HepG2 (cell line): ENCODE results near the gene PRKG1. TPM values are rescaled to one million over a fixed set of nuclear protein-coding genes. Genes with fewer than 3 reads are reported as not detected.

Source experiments
- ATAC-seq: fragments of 200-7000 bp; cut with Tn5 transposase; 3 replicates; pipeline ENCODE4 v1.9.1; 2020; ENCODE audit warnings: mild to moderate bottlenecking, moderate library complexity
- BruUV-seq: library from RNA; stranded (reverse); fragments of 400-500 nt; replicated peaks from 2 replicates; lab custom pipeline; 2021; lab: Mats Ljungman, UMichigan
- CTCF ChIA-PET: fragments of 300-600 bp; formaldehyde crosslinking; extraction: SDS; loops from one replicate; lab custom pipeline; 2021; ENCODE audit warnings: low total read pairs, inconsistent platforms, low intra/inter-chr PET ratio; lab: Yijun Ruan, JAX
- POLR2A ChIA-PET: fragments of 350-600 bp; sonication (Branson Sonifier 250); formaldehyde crosslinking; loops from one replicate; lab custom pipeline; 2020; ENCODE audit warnings: antibody characterized with exemption, inconsistent platforms; lab: Yijun Ruan, JAX
- DNase-seq: peaks from one replicate; pipeline ENCODE4 v3.0.0-alpha.2; 2015; ENCODE audit warnings: low spot score
- FAIRE-seq: peaks from 3 replicates; lab custom pipeline; 2011; peaks lifted over from hg19 to GRCh38; lab: Jason Lieb, UNC
- H2AFZ ChIP-seq: one replicate; pipeline ENCODE4 v1.6.1; 2011; ENCODE audit warnings: low read length, inconsistent platforms
- H3K27ac ChIP-seq: fragments of 300-600 bp; 3 replicates; pipeline ENCODE4 v1.8.0; 2011; ENCODE audit warnings: mixed run types, mild to moderate bottlenecking, mixed read lengths, low read length, inconsistent platforms; ENCODE audit not compliant: insufficient read depth; ENCODE audit errors: extremely low read length
- H3K27me3 ChIP-seq, 2 experiments: fragments of 200-600 bp in 1 of 2; 2 replicates in 1 of 2; 3 replicates in 1 of 2; pipeline versions ENCODE4 v1.6.0 to v1.8.0; 2011; ENCODE audit warnings: low read length in 2 of 2, mild to moderate bottlenecking in 2 of 2, moderate library complexity in 2 of 2, inconsistent platforms in 1 of 2; ENCODE audit not compliant: insufficient read depth in 2 of 2, control insufficient read depth in 1 of 2
- H3K36me3 ChIP-seq, 2 experiments: fragments of 200-600 bp in 1 of 2; replicated peaks in 1 of 2; 2 replicates in 1 of 2; 3 replicates in 1 of 2; pipeline versions ENCODE4 v1.5.1 to v1.8.0; 2011; ENCODE audit warnings: low read length in 2 of 2, inconsistent platforms in 1 of 2; ENCODE audit not compliant: insufficient read depth in 2 of 2, control insufficient read depth in 1 of 2
- H3K4me1 ChIP-seq: 2 replicates; pipeline ENCODE4 v1.5.1; 2012; ENCODE audit warnings: low read length, inconsistent platforms; ENCODE audit not compliant: insufficient read depth
- H3K4me2 ChIP-seq: 2 replicates; pipeline ENCODE4 v1.6.0; 2011; ENCODE audit warnings: low read depth, low read length, inconsistent platforms
- H3K4me3 ChIP-seq, 3 experiments: fragments of 200-600 bp in 1 of 3; sonication (generic), shearing (Covaris generic) in 1 of 3; replicated peaks in 1 of 3; 2 replicates each; pipeline ENCODE4 v1.5.1; 2011 to 2016; ENCODE audit warnings: low read length in 3 of 3, inconsistent platforms in 2 of 3, low read depth in 2 of 3, mild to moderate bottlenecking in 2 of 3, control low read depth in 1 of 3, mixed read lengths in 1 of 3; ENCODE audit not compliant: insufficient read depth in 1 of 3
- H3K79me2 ChIP-seq: one replicate; pipeline ENCODE4 v1.6.1; 2011; ENCODE audit warnings: low read length, inconsistent platforms; ENCODE audit not compliant: insufficient read depth
- H3K9ac ChIP-seq: 2 replicates; pipeline ENCODE4 v1.6.0; 2011; ENCODE audit warnings: mild to moderate bottlenecking, low read depth, low read length, inconsistent platforms; ENCODE audit not compliant: insufficient read depth
- H3K9me3 ChIP-seq: 2 replicates; pipeline ENCODE4 v1.5.1; 2012; ENCODE audit warnings: mild to moderate bottlenecking, low read length
- H4K20me1 ChIP-seq: 2 replicates; pipeline ENCODE4 v1.6.0; 2011; ENCODE audit warnings: inconsistent platforms, mild to moderate bottlenecking, low read length, moderate library complexity; ENCODE audit not compliant: insufficient read depth
- ATRX ChIP-seq: sonication (generic); formaldehyde crosslinking; IDR thresholded peaks from 2 replicates; pipeline ENCODE4 v1.4.0; 2020; ENCODE audit warnings: missing genetic modification reagents, borderline replicate concordance
- KDM1A ChIP-seq: IDR thresholded peaks from 2 replicates; pipeline ENCODE4 v1.6.1; 2016; ENCODE audit warnings: missing compliant biosample characterization
- MLXIP ChIP-seq: sonication (generic); formaldehyde crosslinking; IDR thresholded peaks from 2 replicates; pipeline ENCODE4 v1.9.0; 2021; ENCODE audit warnings: missing genetic modification reagents, borderline replicate concordance
- PITX1 ChIP-seq: sonication (generic); formaldehyde crosslinking; IDR thresholded peaks from 2 replicates; pipeline ENCODE4 v1.5.1; 2020; ENCODE audit warnings: mild to moderate bottlenecking, missing genetic modification reagents
- TMF1 ChIP-seq: sonication (generic); formaldehyde crosslinking; IDR thresholded peaks from 2 replicates; pipeline ENCODE4 v1.8.1; 2022; ENCODE audit warnings: low read depth, missing genetic modification reagents
- TRIM24 ChIP-seq: sonication (generic); formaldehyde crosslinking; IDR thresholded peaks from 2 replicates; pipeline ENCODE4 v1.8.0; 2022; ENCODE audit warnings: mild to moderate bottlenecking, missing genetic modification reagents
- ZNF180 ChIP-seq: sonication (generic); formaldehyde crosslinking; IDR thresholded peaks from 2 replicates; pipeline ENCODE4 v1.4.0; 2020; ENCODE audit warnings: low read depth, missing genetic modification reagents, borderline replicate concordance
- ZNF333 ChIP-seq: sonication (generic); formaldehyde crosslinking; IDR thresholded peaks from 2 replicates; pipeline ENCODE4 v1.4.0; 2020; ENCODE audit warnings: mild to moderate bottlenecking, missing genetic modification reagents, borderline replicate concordance
- ZNF724P ChIP-seq: sonication (generic); formaldehyde crosslinking; IDR thresholded peaks from 2 replicates; pipeline ENCODE4 v1.8.0; 2022; ENCODE audit warnings: missing genetic modification reagents, borderline replicate concordance
- ZNF772 ChIP-seq: sonication (generic); formaldehyde crosslinking; IDR thresholded peaks from 2 replicates; pipeline ENCODE4 v1.5.0; 2020; ENCODE audit warnings: mild to moderate bottlenecking, missing genetic modification reagents
- ZSCAN31 ChIP-seq: sonication (generic); formaldehyde crosslinking; IDR thresholded peaks from 2 replicates; pipeline ENCODE4 v1.5.0; 2020; ENCODE audit warnings: low read depth, mild to moderate bottlenecking, missing genetic modification reagents
- WGBS: methylation state at CpG from one replicate; pipeline ENCODE4 v1.1.6; 2017; ENCODE audit warnings: low lambda C conversion rate; 5-methylcytosine and 5-hydroxymethylcytosine counted together
- in situ Hi-C: cut with HindIII; loops from 2 replicates; pipeline ENCODE4 v1.10.0; 2017; ENCODE audit warnings: low pct_unique_long_range_greater_than_20kb; ENCODE audit not compliant: extremely low pct_ligation_motif_present
- intact Hi-C: fragments of 100-400 bp; cut with micrococcal nuclease; formaldehyde crosslinking; loops from one replicate; pipeline ENCODE4 v1.10.0; 2022; ENCODE audit not compliant: unreplicated experiment
- polyA plus RNA-seq, 8 experiments: library from polyadenylated mRNA; depleted of rRNA in 3 of 8; stranded (reverse) in 7 of 8; unstranded in 1 of 8; fragments of >200 nt; fragmentation: Illumina TruSeq in 4 of 8; extraction: Trizol in 4 of 8; gene quantifications; 2 replicates each; pipeline versions ENCODE4 v1.2.1 to v1.2.3, GENCODE V29; 2011 to 2016; ENCODE audit warnings: low read depth in 4 of 8, missing spikeins in 1 of 8, mixed read lengths in 1 of 8; ENCODE audit not compliant: insufficient read depth in 1 of 8
- total RNA-seq, 5 experiments: library from RNA; depleted of rRNA; stranded (reverse); fragments of >200 nt; fragmentation: Illumina TruSeq; extraction: Trizol; gene quantifications; 2 replicates each; pipeline ENCODE4 v1.2.3, GENCODE V29; 2016; ENCODE audit warnings: low read depth in 1 of 5
- TF ChIP-seq, protein P1 (sequence below): sonication (generic); formaldehyde crosslinking; IDR thresholded peaks from 2 replicates; pipeline ENCODE4 v1.5.0; 2020; ENCODE audit warnings: mild to moderate bottlenecking, low read depth, missing genetic modification reagents, borderline replicate concordance
- TF ChIP-seq, protein P2 (sequence below): sonication (generic); formaldehyde crosslinking; IDR thresholded peaks from 2 replicates; pipeline ENCODE4 v1.5.0; 2020; ENCODE audit warnings: missing genetic modification reagents
- TF ChIP-seq, protein P3 (sequence below): sonication (generic); formaldehyde crosslinking; IDR thresholded peaks from 2 replicates; pipeline ENCODE4 v1.4.0; 2020; ENCODE audit warnings: mild to moderate bottlenecking, missing genetic modification reagents, borderline replicate concordance

PRKG1 gene
- total and polyA plus RNA-seq, 2 of the 13 experiments (the other 11 are each of a cell fraction or from before 2014, with no cell fraction given), result 0.01 TPM; not detected in 1

- TF ChIP-seq MLXIP (CRISPR knock-in tag), result no peak
- TF ChIP-seq, protein P1, sequence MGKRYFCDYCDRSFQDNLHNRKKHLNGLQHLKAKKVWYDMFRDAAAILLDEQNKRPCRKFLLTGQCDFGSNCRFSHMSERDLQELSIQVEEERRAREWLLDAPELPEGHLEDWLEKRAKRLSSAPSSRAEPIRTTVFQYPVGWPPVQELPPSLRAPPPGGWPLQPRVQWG (CRISPR knock-in tag), result no peak
- TF ChIP-seq ZNF333, result no peak
- TF ChIP-seq TMF1, result no peak
- TF ChIP-seq ATRX (CRISPR knock-in tag), result no peak
Observed at GRCh38 chr10:51257511-51258248, 183.4 kb downstream of the PRKG1 start (continued).

GRCh38 chr10:51260376-51260775, 186.1 kb downstream of the PRKG1 start:
- in situ Hi-C loops, result no loop called here
- no peak for FAIRE-seq
- no peak for ATAC-seq
- intact Hi-C loops, result no loop called here
- Histone ChIP-seq H3K27me3 (no peaks in the 10 kb centered on the region), H3K4me2 (no peak overlapping the region), H3K4me1 (no peaks in the 10 kb centered on the region), H3K27ac (no peak overlapping the region), H3K9ac (no peak overlapping the region), H2AFZ (no peak overlapping the region), H4K20me1 (no peaks in the 10 kb centered on the region), H3K79me2 (no peaks in the 10 kb centered on the region), H3K9me3 (no peaks in the 10 kb centered on the region), H3K36me3 (no peaks in the 10 kb centered on the region), H3K4me3 (no peak overlapping the region)
- DNase-seq, result no peak
- no TSS peak for BruUV-seq
- ChIA-PET CTCF (no interaction called here), POLR2A (no interaction called here)
- TF ChIP-seq, protein P2, sequence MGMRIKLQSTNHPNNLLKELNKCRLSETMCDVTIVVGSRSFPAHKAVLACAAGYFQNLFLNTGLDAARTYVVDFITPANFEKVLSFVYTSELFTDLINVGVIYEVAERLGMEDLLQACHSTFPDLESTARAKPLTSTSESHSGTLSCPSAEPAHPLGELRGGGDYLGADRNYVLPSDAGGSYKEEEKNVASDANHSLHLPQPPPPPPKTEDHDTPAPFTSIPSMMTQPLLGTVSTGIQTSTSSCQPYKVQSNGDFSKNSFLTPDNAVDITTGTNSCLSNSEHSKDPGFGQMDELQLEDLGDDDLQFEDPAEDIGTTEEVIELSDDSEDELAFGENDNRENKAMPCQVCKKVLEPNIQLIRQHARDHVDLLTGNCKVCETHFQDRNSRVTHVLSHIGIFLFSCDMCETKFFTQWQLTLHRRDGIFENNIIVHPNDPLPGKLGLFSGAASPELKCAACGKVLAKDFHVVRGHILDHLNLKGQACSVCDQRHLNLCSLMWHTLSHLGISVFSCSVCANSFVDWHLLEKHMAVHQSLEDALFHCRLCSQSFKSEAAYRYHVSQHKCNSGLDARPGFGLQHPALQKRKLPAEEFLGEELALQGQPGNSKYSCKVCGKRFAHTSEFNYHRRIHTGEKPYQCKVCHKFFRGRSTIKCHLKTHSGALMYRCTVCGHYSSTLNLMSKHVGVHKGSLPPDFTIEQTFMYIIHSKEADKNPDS, result no peak
- TF ChIP-seq, protein P3, sequence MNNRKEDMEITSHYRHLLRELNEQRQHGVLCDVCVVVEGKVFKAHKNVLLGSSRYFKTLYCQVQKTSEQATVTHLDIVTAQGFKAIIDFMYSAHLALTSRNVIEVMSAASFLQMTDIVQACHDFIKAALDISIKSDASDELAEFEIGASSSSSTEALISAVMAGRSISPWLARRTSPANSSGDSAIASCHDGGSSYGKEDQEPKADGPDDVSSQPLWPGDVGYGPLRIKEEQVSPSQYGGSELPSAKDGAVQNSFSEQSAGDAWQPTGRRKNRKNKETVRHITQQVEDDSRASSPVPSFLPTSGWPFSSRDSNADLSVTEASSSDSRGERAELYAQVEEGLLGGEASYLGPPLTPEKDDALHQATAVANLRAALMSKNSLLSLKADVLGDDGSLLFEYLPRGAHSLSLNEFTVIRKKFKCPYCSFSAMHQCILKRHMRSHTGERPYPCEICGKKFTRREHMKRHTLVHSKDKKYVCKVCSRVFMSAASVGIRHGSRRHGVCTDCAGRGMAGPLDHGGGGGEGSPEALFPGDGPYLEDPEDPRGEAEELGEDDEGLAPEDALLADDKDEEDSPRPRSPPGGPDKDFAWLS (CRISPR knock-in tag), result no peak
- TF ChIP-seq ZSCAN31 (CRISPR knock-in tag), result no peak
- TF ChIP-seq ZNF180 (CRISPR knock-in tag), result no peak
- TF ChIP-seq TRIM24 (CRISPR knock-in tag), result no peak
- no peak for TF ChIP-seq KDM1A (CRISPR knock-in tag)
- TF ChIP-seq PITX1 (CRISPR knock-in tag), result no peak
- no peak for TF ChIP-seq ZNF724P (CRISPR knock-in tag)
- TF ChIP-seq ZNF772 (CRISPR knock-in tag), result no peak
- TF ChIP-seq, all 625 proteins: peak for 0
- WGBS, result 4% methylated on average over 2 of the region's 2 CpGs
